GM21717 (cell line): ENCODE results near the gene RNF44.

Experiments
- ATAC-seq: cut with Tn5 transposase; IDR thresholded peaks from one replicate; pipeline ENCODE4 v1.9.1; 2021; ENCODE audit warnings: mild to moderate bottlenecking, moderate library complexity; ENCODE audit not compliant: unreplicated experiment

RNF44 gene

GRCh38 chr5:176481711-176482110 is 55.5 kb downstream of the RNF44 start:
- no peak for ATAC-seq
